Type B pancreatic cell (in vitro differentiated cells): Measurements from ENCODE around the gene DHX57. TPM values are rescaled to one million over a fixed set of nuclear protein-coding genes. Genes with fewer than 3 reads are reported as not detected.

Experiments
- DNase-seq: peaks from one replicate; pipeline ENCODE4 v3.0.0; 2021; ENCODE audit warnings: mixed read lengths; ENCODE audit not compliant: unreplicated experiment; ENCODE audit errors: extremely low spot score
- H3K27ac Mint-ChIP-seq: 2 replicates; pipeline ENCODE4 v1.8.0; 2021; ENCODE audit warnings: mild to moderate bottlenecking, mixed read lengths
- H3K27me3 Mint-ChIP-seq: 2 replicates; pipeline ENCODE4 v1.8.0; 2021; ENCODE audit warnings: mixed read lengths
- H3K36me3 Mint-ChIP-seq: 2 replicates; pipeline ENCODE4 v1.8.0; 2021; ENCODE audit warnings: mixed read lengths
- H3K4me1 Mint-ChIP-seq: one replicate; pipeline ENCODE4 v1.8.0; 2021; ENCODE audit warnings: mixed read lengths; ENCODE audit not compliant: unreplicated experiment
- H3K4me3 Mint-ChIP-seq: 2 replicates; pipeline ENCODE4 v1.8.0; 2021; ENCODE audit warnings: mild to moderate bottlenecking, mixed read lengths
- H3K9me3 Mint-ChIP-seq: 2 replicates; pipeline ENCODE4 v1.8.0; 2021; ENCODE audit warnings: mixed read lengths
- total RNA-seq: library from RNA; stranded (reverse); gene quantifications from 2 replicates; pipeline ENCODE4 v1.2.1, GENCODE V29; 2021; ENCODE audit warnings: low replicate concordance
- TF ChIP-seq, protein P1 (sequence below): fragments of 200-600 bp; sonication (generic); conservative IDR thresholded peaks from 2 replicates; pipeline ENCODE4 v1.5.0; 2021; ENCODE audit warnings: antibody characterized with exemption, mild to moderate bottlenecking

Gene DHX57
- total RNA-seq, 1 donor from 2014 or later = 28.1 TPM

DNA sequence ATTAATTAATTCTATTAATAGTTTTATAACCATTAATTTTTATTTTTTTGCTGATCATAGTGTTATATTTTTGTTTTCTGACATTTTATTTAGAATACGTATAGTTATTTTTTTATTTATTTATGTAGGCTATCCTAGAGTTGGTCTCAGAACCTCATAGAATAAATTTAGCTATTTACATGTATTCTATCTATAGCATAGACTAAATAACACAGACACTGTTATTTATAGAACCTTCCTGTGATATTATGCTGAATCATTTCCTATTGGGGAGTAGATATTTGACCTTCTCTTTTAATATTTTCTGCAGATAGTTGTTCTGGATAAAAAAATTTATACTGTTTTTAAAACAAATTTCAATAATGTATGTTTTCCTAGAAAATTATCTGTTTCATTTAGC lies 34.1 kb upstream of the DHX57 start:
- H3K4me1 Mint-ChIP-seq = peaks cover 9% of the 10 kb centered on the region
- H3K4me3 Mint-ChIP-seq = no peak overlapping the region
- TF ChIP-seq, protein P1, sequence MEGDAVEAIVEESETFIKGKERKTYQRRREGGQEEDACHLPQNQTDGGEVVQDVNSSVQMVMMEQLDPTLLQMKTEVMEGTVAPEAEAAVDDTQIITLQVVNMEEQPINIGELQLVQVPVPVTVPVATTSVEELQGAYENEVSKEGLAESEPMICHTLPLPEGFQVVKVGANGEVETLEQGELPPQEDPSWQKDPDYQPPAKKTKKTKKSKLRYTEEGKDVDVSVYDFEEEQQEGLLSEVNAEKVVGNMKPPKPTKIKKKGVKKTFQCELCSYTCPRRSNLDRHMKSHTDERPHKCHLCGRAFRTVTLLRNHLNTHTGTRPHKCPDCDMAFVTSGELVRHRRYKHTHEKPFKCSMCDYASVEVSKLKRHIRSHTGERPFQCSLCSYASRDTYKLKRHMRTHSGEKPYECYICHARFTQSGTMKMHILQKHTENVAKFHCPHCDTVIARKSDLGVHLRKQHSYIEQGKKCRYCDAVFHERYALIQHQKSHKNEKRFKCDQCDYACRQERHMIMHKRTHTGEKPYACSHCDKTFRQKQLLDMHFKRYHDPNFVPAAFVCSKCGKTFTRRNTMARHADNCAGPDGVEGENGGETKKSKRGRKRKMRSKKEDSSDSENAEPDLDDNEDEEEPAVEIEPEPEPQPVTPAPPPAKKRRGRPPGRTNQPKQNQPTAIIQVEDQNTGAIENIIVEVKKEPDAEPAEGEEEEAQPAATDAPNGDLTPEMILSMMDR = no peak
- no peak for DNase-seq
- no peaks in the 10 kb centered on the region for H3K36me3 Mint-ChIP-seq
- H3K9me3 Mint-ChIP-seq = no peaks in the 10 kb centered on the region
- H3K27me3 Mint-ChIP-seq = no peaks in the 10 kb centered on the region
- no peak overlapping the region for H3K27ac Mint-ChIP-seq

DNA sequence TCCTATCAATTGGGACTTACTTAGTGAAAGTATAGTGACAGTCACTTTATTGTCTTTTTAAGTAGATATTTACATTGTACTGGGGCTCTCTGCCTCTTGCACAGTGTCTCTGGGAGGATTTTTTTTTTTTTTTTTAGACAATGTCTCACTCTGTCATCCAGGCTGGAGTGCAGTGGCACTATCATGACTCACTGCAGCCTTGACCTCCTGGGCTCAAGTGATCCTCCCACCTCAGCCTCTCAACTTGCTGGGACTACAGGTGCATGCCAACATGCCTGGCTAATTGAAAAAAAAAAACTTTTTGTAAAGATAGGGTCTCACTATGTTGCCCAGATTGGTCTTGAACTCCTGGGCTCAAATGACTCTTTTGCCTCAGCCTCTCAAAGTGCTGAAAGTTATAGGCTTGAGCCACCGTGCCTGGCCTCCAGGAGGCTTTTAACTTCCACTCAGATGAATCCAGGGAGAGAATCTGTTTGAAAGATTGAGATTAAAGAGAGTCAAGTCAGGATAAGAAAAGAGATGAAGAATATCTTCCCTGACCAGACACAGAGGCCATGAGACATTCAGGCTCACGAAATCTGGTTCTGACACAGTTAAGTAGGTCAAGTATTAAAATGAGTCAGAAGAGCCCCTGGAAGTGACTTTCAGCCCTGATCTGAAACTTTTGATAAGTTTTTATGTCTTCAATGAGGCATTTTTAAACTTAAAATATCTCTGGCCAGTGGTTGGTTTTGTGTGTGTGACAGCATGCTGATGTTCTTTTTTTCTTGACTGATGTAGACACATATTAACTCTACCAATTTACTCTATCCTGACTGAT lies 32.2 kb upstream of the DHX57 start:
- Mint-ChIP-seq H3K4me1 (peaks cover 9% of the 10 kb centered on the region), H3K27ac (no peak overlapping the region), H3K36me3 (no peaks in the 10 kb centered on the region), H3K9me3 (no peaks in the 10 kb centered on the region), H3K27me3 (no peaks in the 10 kb centered on the region), H3K4me3 (no peak overlapping the region)
- DNase-seq = no peak
- TF ChIP-seq, protein P1 = no peak

DNA sequence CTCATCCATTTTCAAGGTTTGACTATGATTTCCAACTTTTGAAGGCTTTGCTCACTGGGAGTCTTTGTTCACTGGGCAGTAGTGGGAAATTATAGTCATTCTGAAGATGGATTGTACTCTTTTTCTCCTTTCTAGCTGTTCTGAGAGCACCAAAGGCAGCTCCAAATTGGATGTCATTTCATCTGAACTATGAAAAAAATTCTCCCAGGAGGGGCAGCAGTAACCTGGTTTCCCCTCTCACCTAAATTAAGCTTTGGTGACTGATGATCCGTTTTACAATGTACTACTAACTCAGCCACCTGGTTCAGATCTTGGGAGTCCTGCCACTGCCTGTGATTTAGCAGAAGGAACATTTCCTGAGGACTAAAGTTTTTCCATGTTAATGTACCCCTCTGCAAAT lies 31.5 kb upstream of the DHX57 start:
- H3K4me1 Mint-ChIP-seq = peaks cover 9% of the 10 kb centered on the region
- TF ChIP-seq, protein P1 = no peak
- no peak overlapping the region for H3K27ac Mint-ChIP-seq
- no peak overlapping the region for H3K4me3 Mint-ChIP-seq
- no peaks in the 10 kb centered on the region for H3K9me3 Mint-ChIP-seq
- no peaks in the 10 kb centered on the region for H3K36me3 Mint-ChIP-seq
- no peak for DNase-seq
- no peaks in the 10 kb centered on the region for H3K27me3 Mint-ChIP-seq

DNA sequence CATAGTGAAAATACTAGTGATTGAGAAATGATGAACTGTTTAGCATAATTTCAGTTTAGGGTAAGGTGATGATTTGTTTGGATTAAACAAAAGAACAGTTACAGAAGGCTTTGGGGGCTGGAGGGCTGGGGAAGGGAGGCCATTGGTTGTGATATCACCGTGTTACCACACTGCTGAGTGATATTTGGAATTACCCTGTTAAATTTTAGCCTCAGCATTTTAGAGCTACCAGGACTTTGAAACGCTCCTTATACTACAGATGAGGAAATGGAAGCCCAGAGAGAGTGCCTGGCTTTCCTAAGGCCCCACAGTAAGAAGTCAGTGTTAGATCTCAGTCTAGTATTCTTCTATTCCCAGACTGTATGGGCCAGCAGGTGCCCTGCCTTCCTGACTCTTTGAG lies 29.5 kb upstream of the DHX57 start:
- no peaks in the 10 kb centered on the region for H3K36me3 Mint-ChIP-seq
- no peaks in the 10 kb centered on the region for H3K27me3 Mint-ChIP-seq
- no peak overlapping the region for H3K4me3 Mint-ChIP-seq
- TF ChIP-seq, protein P1 = no peak
- H3K9me3 Mint-ChIP-seq = no peaks in the 10 kb centered on the region
- no peak for DNase-seq
- no peak overlapping the region for H3K27ac Mint-ChIP-seq
- no peaks in the 10 kb centered on the region for H3K4me1 Mint-ChIP-seq

DNA sequence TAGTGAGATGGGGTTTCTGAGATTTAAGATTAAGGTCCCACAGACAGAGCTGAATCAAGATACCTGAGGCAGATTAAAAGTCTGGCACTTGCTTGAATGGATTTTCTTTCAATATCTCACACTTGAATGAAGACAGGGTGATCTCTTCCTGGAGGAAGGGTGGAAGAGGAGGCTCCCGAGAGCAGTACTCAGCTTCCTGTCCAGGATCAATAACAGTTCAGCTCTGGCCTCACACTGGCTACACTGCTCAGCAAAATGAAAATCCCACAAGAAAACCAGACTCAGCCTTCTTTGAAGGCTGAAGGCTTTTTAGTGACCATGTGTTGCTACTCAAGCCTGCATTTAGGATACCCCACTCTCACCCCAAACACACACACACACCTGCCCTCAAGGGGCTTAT lies 25.0 kb upstream of the DHX57 start:
- H3K27me3 Mint-ChIP-seq = no peaks in the 10 kb centered on the region
- H3K4me3 Mint-ChIP-seq = no peak overlapping the region
- H3K27ac Mint-ChIP-seq = no peak overlapping the region

More for the DNA sequence above, 25.0 kb upstream of the DHX57 start:
- DNase-seq = no peak
- TF ChIP-seq, protein P1 = no peak
- Mint-ChIP-seq H3K9me3 (no peaks in the 10 kb centered on the region), H3K36me3 (no peaks in the 10 kb centered on the region), H3K4me1 (no peaks in the 10 kb centered on the region)
